SH-SY5Y (cell line): ENCODE measurements around the gene SLC6A5.

Experiments used
- GATA2 ChIP-seq: IDR thresholded peaks from 2 replicates; pipeline ENCODE4 v1.6.1; 2011; ENCODE audit warnings: mild to moderate bottlenecking, low read depth, low read length
- GATA3 ChIP-seq: IDR thresholded peaks from 2 replicates; pipeline ENCODE4 v1.6.1; 2011; ENCODE audit warnings: low read depth, mild to moderate bottlenecking, low read length, moderate library complexity

DNA sequence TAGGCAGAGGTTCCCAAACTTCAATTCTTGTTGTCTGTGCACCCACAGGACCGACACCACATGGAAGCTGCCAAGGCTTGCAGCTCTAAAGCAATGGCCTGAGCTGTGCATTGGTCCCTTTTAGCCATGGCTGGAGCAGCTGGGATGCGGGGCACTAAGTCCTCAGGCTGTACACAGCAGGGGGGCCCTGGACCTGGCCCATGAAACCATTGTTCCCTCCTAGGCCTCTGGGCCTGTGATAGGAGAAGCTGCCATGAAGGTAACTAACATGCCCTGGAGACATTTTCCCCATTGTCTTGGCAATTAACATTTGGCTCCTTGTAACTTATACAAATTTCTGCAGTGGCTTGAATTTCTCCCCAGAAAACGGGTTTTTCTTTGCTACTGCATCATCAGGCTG is 43.6 kb upstream of the SLC6A5 start:
- TF ChIP-seq GATA2 (no peak), GATA3 (no peak)
